Endothelial cell of umbilical vein (primary cell): ENCODE data around the gene TRAF1. TPM values are rescaled to one million over a fixed set of nuclear protein-coding genes. Genes with fewer than 3 reads are reported as not detected.

ENCODE experiments used
- BruUV-seq: library from RNA; stranded (reverse); fragments of 400-500 nt; replicated peaks from 2 replicates; lab custom pipeline; 2021; lab: Mats Ljungman, UMichigan
- CTCF ChIA-PET: fragments of 300-600, 350-600 bp; sonication (Branson Sonifier 250); formaldehyde crosslinking; loops from one replicate; lab custom pipeline; 2021; ENCODE audit warnings: antibody characterized with exemption, inconsistent platforms; lab: Charles Lee
- POLR2A ChIA-PET: fragments of 300-600, 350-600 bp; sonication (Branson Sonifier 250); formaldehyde crosslinking; loops from one replicate; lab custom pipeline; 2021; ENCODE audit warnings: antibody characterized with exemption, inconsistent platforms; lab: Charles Lee
- DNase-seq: peaks from one replicate; pipeline ENCODE4 v3.0.0-alpha.2; 2011; ENCODE audit warnings: low read depth, low spot score
- FAIRE-seq: peaks from 2 replicates; lab custom pipeline; 2011; peaks lifted over from hg19 to GRCh38; lab: Jason Lieb, UNC
- H2AFZ ChIP-seq: 2 replicates; pipeline ENCODE4 v1.6.0; 2012; ENCODE audit warnings: low read depth, low read length, control low read depth, inconsistent platforms
- H3K27ac ChIP-seq: 2 replicates; pipeline ENCODE4 v1.5.1; 2011; ENCODE audit warnings: low read depth, mild to moderate bottlenecking, control low read depth, low read length, moderate library complexity; ENCODE audit not compliant: insufficient read depth
- H3K27me3 ChIP-seq, 2 experiments: 2 replicates each; pipeline versions ENCODE4 v1.6.0 to v1.6.1; 2011; ENCODE audit warnings: low read length in 2 of 2, mixed read lengths in 1 of 2; ENCODE audit not compliant: control insufficient read depth in 2 of 2, insufficient read depth in 2 of 2
- H3K36me3 ChIP-seq, 2 experiments: 2 replicates in 1 of 2; 3 replicates in 1 of 2; pipeline ENCODE4 v1.5.1; 2011; ENCODE audit warnings: low read length in 2 of 2, mild to moderate bottlenecking in 1 of 2, moderate library complexity in 1 of 2; ENCODE audit not compliant: control insufficient read depth in 2 of 2, insufficient read depth in 2 of 2; ENCODE audit errors: extremely low read depth in 1 of 2
- H3K4me1 ChIP-seq: 3 replicates; pipeline ENCODE4 v1.5.1; 2011; ENCODE audit warnings: mild to moderate bottlenecking, low read length; ENCODE audit not compliant: control insufficient read depth, insufficient read depth; ENCODE audit errors: extremely low read depth
- H3K4me2 ChIP-seq: 2 replicates; pipeline ENCODE4 v1.6.1; 2011; ENCODE audit warnings: low read length, control low read depth, mixed read lengths; ENCODE audit not compliant: insufficient read depth
- H3K4me3 ChIP-seq, 3 experiments: fragments of 200-600 bp in 1 of 3; sonication (generic), shearing (Covaris generic) in 1 of 3; replicated peaks in 1 of 3; 2 replicates each; pipeline ENCODE4 v1.5.1; 2011 to 2016; ENCODE audit warnings: control low read depth in 3 of 3, low read length in 3 of 3, mild to moderate bottlenecking in 2 of 3, inconsistent platforms in 1 of 3, low read depth in 1 of 3, moderate library complexity in 1 of 3; ENCODE audit not compliant: insufficient read depth in 1 of 3
- H3K79me2 ChIP-seq: 2 replicates; pipeline ENCODE4 v1.6.0; 2012; ENCODE audit warnings: low read length, inconsistent platforms; ENCODE audit not compliant: control insufficient read depth, insufficient read depth
- H3K9ac ChIP-seq: replicated peaks from 2 replicates; pipeline ENCODE3; 2011; ENCODE audit warnings: low read length, control low read depth; ENCODE audit not compliant: insufficient read depth; ENCODE audit errors: extremely low read depth
- H3K9me1 ChIP-seq: replicated peaks from 3 replicates; pipeline ENCODE4 v1.6.0; 2011; ENCODE audit warnings: mild to moderate bottlenecking, low read length; ENCODE audit not compliant: control insufficient read depth, insufficient read depth; ENCODE audit errors: extremely low read depth
- H3K9me3 ChIP-seq: replicated peaks from 2 replicates; pipeline ENCODE4 v1.5.1; 2012; ENCODE audit warnings: low read length, inconsistent platforms; ENCODE audit not compliant: control insufficient read depth, insufficient read depth
- H4K20me1 ChIP-seq: replicated peaks from 2 replicates; pipeline ENCODE3; 2011; ENCODE audit warnings: mild to moderate bottlenecking, low read length; ENCODE audit not compliant: control insufficient read depth, insufficient read depth; ENCODE audit errors: extremely low read depth
- CTCF ChIP-seq, 2 donors: IDR thresholded peaks; 1 replicate in 1 of 2; 2 replicates in 1 of 2; pipeline ENCODE4 v1.5.1; 2011; ENCODE audit warnings: low read length in 2 of 2, mild to moderate bottlenecking in 2 of 2, moderate library complexity in 2 of 2, control low read depth in 1 of 2, inconsistent platforms in 1 of 2, low read depth in 1 of 2; ENCODE audit not compliant: insufficient read depth in 1 of 2; ENCODE audit errors: extremely low read depth in 1 of 2
- EZH2 ChIP-seq: IDR thresholded peaks from 2 replicates; pipeline ENCODE4 v1.6.1; 2012; ENCODE audit warnings: borderline replicate concordance, low read depth, mild to moderate bottlenecking, moderate library complexity, low read length, inconsistent platforms; ENCODE audit not compliant: severe bottlenecking
- FOS ChIP-seq: IDR thresholded peaks from 2 replicates; pipeline ENCODE4 v1.6.1; 2011; ENCODE audit warnings: mild to moderate bottlenecking, low read length, moderate library complexity, borderline replicate concordance; ENCODE audit not compliant: insufficient read depth
- GATA2 ChIP-seq: IDR thresholded peaks from 2 replicates; pipeline ENCODE4 v1.7.0; 2011; ENCODE audit warnings: low read depth, mild to moderate bottlenecking, moderate library complexity, mixed read lengths, low read length; ENCODE audit not compliant: insufficient read length, insufficient read depth
- JUN ChIP-seq: IDR thresholded peaks from 2 replicates; pipeline ENCODE4 v1.6.1; 2011; ENCODE audit warnings: borderline replicate concordance, low read depth; ENCODE audit not compliant: insufficient read length, insufficient read depth
- MAX ChIP-seq: IDR thresholded peaks from 2 replicates; pipeline ENCODE4 v1.6.1; 2011; ENCODE audit not compliant: insufficient read depth, insufficient read length
- MYC ChIP-seq: IDR thresholded peaks from one replicate; pipeline ENCODE4 v1.6.1; 2011; ENCODE audit warnings: mild to moderate bottlenecking, low read depth, low read length
- POLR2A ChIP-seq: IDR thresholded peaks from 2 replicates; pipeline ENCODE4 v1.6.1; 2012; ENCODE audit warnings: low read depth, mild to moderate bottlenecking, control low read depth, low read length
- POLR2AphosphoS5 ChIP-seq: IDR thresholded peaks from 2 replicates; pipeline ENCODE4 v1.6.1; 2012; ENCODE audit warnings: low read depth, mild to moderate bottlenecking, control low read depth, low read length, moderate library complexity; ENCODE audit not compliant: insufficient read depth
- dilution Hi-C: fragments of 300-500 bp; cut with MboI; formaldehyde crosslinking; loops from one replicate; pipeline ENCODE4 v1.15.0; 2019; ENCODE audit warnings: low sequenced_read_pairs; ENCODE audit not compliant: extremely low pct_ligation_motif_present
- intact Hi-C: fragments of 100-400 bp; cut with micrococcal nuclease; formaldehyde crosslinking; loops from one replicate; pipeline ENCODE4 v1.10.0; 2022
- polyA plus RNA-seq, 4 experiments: library from polyadenylated mRNA; depleted of rRNA in 3 of 4; stranded (reverse) in 3 of 4; unstranded in 1 of 4; fragments of >200 nt; gene quantifications; 2 replicates each; pipeline versions ENCODE4 v1.2.1 to v1.2.3, GENCODE V29; 2011 to 2012; ENCODE audit warnings: missing spikeins in 1 of 4
- total RNA-seq: library from RNA; stranded (reverse); gene quantifications from 2 replicates; pipeline ENCODE4 v1.2.3, GENCODE V29; 2021

Gene TRAF1
- total and polyA plus RNA-seq, 2 donors (not counting 3 experiments of a cell fraction or from before 2014, with no cell fraction given) = 2.0 to 2.6 TPM

DNA sequence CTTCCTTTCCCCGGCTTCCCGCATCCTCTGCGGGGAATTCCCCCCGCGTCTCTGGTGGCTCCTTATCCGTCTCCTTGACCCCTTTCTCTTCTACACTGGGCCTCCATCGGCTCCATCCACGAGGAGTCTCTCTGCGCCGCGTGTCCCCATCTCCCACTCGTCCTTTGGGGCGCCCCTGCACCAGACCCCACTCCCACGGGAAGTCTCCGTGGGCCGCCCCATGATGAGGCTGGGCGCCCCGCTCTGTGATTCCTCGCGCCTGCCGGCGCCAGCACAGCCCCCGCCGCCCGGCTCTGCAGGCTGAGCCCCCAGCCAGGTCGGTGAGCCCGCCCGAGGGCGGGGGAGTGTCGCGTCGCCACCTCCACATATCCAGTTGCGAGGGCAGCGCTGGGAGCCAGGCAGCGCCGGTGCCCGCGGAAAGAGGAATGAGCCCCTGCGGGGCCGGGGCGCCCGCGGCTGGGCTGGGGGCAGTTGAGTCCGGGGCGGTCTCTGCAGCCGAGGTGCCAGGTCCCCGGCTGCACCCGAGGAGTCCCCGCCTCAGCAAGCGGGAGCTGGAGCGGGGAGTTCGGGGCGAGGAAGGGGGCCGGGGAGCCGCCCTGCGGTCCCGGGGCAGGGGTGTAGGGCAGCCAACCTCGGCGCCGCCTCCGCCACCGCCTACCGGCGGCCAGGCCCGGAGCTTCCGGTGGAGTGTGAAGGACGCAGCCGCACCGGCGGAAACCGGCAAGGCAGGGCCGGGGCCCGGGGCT is 2.1 kb upstream of the TRAF1 start:
- peaks cover 39% of the 10 kb centered on the region for H3K4me1 ChIP-seq
- POLR2A ChIA-PET = no interaction called here
- H3K27ac ChIP-seq = peak overlapping the region; percentile 69
- DNase-seq (peak; percentile 62), FAIRE-seq (peak; percentile 72)
- H3K4me3 ChIP-seq = peak overlapping the region; percentile 30 to 52 (median 33)
- no peaks in the 10 kb centered on the region for H3K36me3 ChIP-seq
- H3K9ac ChIP-seq = peak overlapping the region; percentile 58
- H4K20me1 ChIP-seq = no peaks in the 10 kb centered on the region
- H3K9me3 ChIP-seq = no peaks in the 10 kb centered on the region
- TF ChIP-seq POLR2A (peak; percentile 55), CTCF (IDR thresholded peaks at IDR 0.05; ENCODE audit: extremely low read depth in 1 of 2, insufficient read depth in 1 of 2, low read depth in 1 of 2, low read length in 2 of 2) (no peak), POLR2AphosphoS5 (peak; percentile 56)
- intact Hi-C loops = no loop called here
- dilution Hi-C loops = no loop called here
- H3K9me1 ChIP-seq = no peaks in the 10 kb centered on the region
- H2AFZ ChIP-seq = peak overlapping the region; percentile 27
- H3K27me3 ChIP-seq = no peaks in the 10 kb centered on the region
- H3K4me2 ChIP-seq = peak overlapping the region; percentile 39
- CTCF ChIA-PET = interaction anchor here (1.0 to 1.2 kb wide), 2 partner anchors 11 to 40 kb away, joined by 3 to 4 read pairs; no protein-coding TSS in a partner anchor
- BruUV-seq = no TSS peak
- no peaks in the 10 kb centered on the region for H3K79me2 ChIP-seq

DNA sequence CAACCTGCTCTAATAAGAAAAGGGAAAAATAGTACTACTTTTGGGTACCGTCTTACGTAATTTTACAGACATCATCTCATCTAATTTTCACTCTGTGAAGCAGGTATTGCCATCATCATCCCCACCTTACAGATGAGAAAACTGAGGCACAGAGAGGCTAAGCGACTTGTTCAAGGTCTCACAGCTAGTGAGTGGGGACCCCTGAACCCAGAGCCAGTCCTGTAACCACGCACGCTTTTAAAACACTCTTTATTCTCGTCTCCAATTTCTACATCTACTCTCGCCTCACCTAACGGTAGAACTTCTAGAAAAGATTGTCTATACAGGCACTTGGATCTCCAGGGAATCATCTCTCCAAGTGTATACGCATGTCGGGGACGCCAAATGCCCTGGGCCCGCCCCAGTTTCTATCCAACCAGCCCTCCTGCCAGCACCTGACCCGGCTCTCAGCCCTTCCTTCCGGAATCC is 1.5 kb upstream of the TRAF1 start:
- peak; percentile 66 for FAIRE-seq
- peak overlapping the region; percentile 39 for H3K4me2 ChIP-seq
- peak overlapping the region; percentile 27 for H2AFZ ChIP-seq
- CTCF ChIA-PET = no interaction called here
- H3K9me3 ChIP-seq = no peaks in the 10 kb centered on the region
- no TSS peak for BruUV-seq
- POLR2A ChIA-PET = no interaction called here
- intact Hi-C loops = no loop called here
- H3K27me3 ChIP-seq = no peaks in the 10 kb centered on the region
- H3K36me3 ChIP-seq = no peaks in the 10 kb centered on the region
- H4K20me1 ChIP-seq = no peaks in the 10 kb centered on the region
- H3K9me1 ChIP-seq = no peaks in the 10 kb centered on the region
- H3K27ac ChIP-seq = no peak overlapping the region
- H3K79me2 ChIP-seq = no peaks in the 10 kb centered on the region
- H3K4me3 ChIP-seq = peak overlapping the region in 2 of 3 experiments; percentile 33 to 52
- dilution Hi-C loops = no loop called here
- peaks cover 39% of the 10 kb centered on the region for H3K4me1 ChIP-seq
- H3K9ac ChIP-seq = peak overlapping the region; percentile 58
- TF ChIP-seq POLR2AphosphoS5 = no peak
- no peak for TF ChIP-seq MYC
- no peak for TF ChIP-seq POLR2A
- no peak for TF ChIP-seq JUN
- TF ChIP-seq EZH2 = no peak
- no peak for TF ChIP-seq MAX
- TF ChIP-seq GATA2 = no peak
- TF ChIP-seq FOS = no peak
- no peak for TF ChIP-seq CTCF (IDR thresholded peaks at IDR 0.05; ENCODE audit: extremely low read depth in 1 of 2, insufficient read depth in 1 of 2, low read depth in 1 of 2, low read length in 2 of 2)
- DNase-seq = no peak
